ENCODE results near the gene CDKAL1. TPM values are rescaled to one million over a fixed set of nuclear protein-coding genes. Genes with fewer than 3 reads are reported as not detected.

The CDKAL1 gene
- total and polyA plus RNA-seq, 2 experiments from 2014 or later = 12.2 to 13.7 TPM

GRCh38 chr6:21039926-21040325, 505.7 kb downstream of the CDKAL1 start:
- H3K4me1 ChIP-seq (ENCODE audit: low read depth) = no peaks in the 10 kb centered on the region
- H3K4me3 ChIP-seq = no peak overlapping the region
- TF ChIP-seq CTCF (IDR thresholded peaks at IDR 0.05; ENCODE audit: low read depth, low read length) = no peak
- DNase-seq (ENCODE audit: low read depth in 1 of 2, low spot score in 1 of 2) = no peak
- no peaks in the 10 kb centered on the region for H3K9me3 ChIP-seq (ENCODE audit: low read depth)
- no peaks in the 10 kb centered on the region for H3K27me3 ChIP-seq
- no peaks in the 10 kb centered on the region for H3K36me3 ChIP-seq
- H3K27ac ChIP-seq = no peak overlapping the region

- no peak overlapping the region for H3K4me3 ChIP-seq
- H3K4me1 ChIP-seq (ENCODE audit: low read depth) = peaks cover 8% of the 10 kb centered on the region
- H3K9me3 ChIP-seq (ENCODE audit: low read depth) = no peaks in the 10 kb centered on the region
- no peak for DNase-seq (ENCODE audit: low read depth in 1 of 2, low spot score in 1 of 2)
- no peak overlapping the region for H3K27ac ChIP-seq
- TF ChIP-seq CTCF (IDR thresholded peaks at IDR 0.05; ENCODE audit: low read depth, low read length) = no peak
- no peaks in the 10 kb centered on the region for H3K36me3 ChIP-seq
- no peaks in the 10 kb centered on the region for H3K27me3 ChIP-seq
These were observed 511.0 kb downstream of the CDKAL1 start for GRCh38 chr6:21045135-21045700.

- no peak for TF ChIP-seq CTCF (IDR thresholded peaks at IDR 0.05; ENCODE audit: low read depth, low read length)
- Histone ChIP-seq H3K27ac (peak overlapping the region; percentile 3), H3K27me3 (no peaks in the 10 kb centered on the region), H3K9me3 (ENCODE audit: low read depth) (no peaks in the 10 kb centered on the region), H3K36me3 (no peaks in the 10 kb centered on the region), H3K4me3 (no peak overlapping the region), H3K4me1 (ENCODE audit: low read depth) (peaks cover 8% of the 10 kb centered on the region)
- peak in 1 of 2 donors; percentile 48 for DNase-seq (ENCODE audit: low read depth in 1 of 2, low spot score in 1 of 2)
These were observed 512.0 kb downstream of the CDKAL1 start for GRCh38 chr6:21046276-21046675.

- Histone ChIP-seq H3K4me3 (no peak overlapping the region), H3K9me3 (ENCODE audit: low read depth) (no peaks in the 10 kb centered on the region), H3K4me1 (ENCODE audit: low read depth) (peaks cover 8% of the 10 kb centered on the region), H3K27ac (no peak overlapping the region), H3K36me3 (no peaks in the 10 kb centered on the region), H3K27me3 (no peaks in the 10 kb centered on the region)
- TF ChIP-seq CTCF (IDR thresholded peaks at IDR 0.05; ENCODE audit: low read depth, low read length) = no peak
- no peak for DNase-seq (ENCODE audit: low read depth in 1 of 2, low spot score in 1 of 2)
These were observed 513.8 kb downstream of the CDKAL1 start for GRCh38 chr6:21048047-21048446.

GRCh38 chr6:21049148-21049547, 514.9 kb downstream of the CDKAL1 start:
- Histone ChIP-seq H3K4me3 (no peak overlapping the region), H3K4me1 (ENCODE audit: low read depth) (peaks cover 8% of the 10 kb centered on the region), H3K36me3 (no peaks in the 10 kb centered on the region), H3K27ac (no peak overlapping the region), H3K9me3 (ENCODE audit: low read depth) (no peaks in the 10 kb centered on the region), H3K27me3 (no peaks in the 10 kb centered on the region)
- no peak for DNase-seq (ENCODE audit: low read depth in 1 of 2, low spot score in 1 of 2)
- no peak for TF ChIP-seq CTCF (IDR thresholded peaks at IDR 0.05; ENCODE audit: low read depth, low read length)

Data from cardiac muscle cell (in vitro differentiated cells and primary cell).